Measurements from ENCODE around the gene ADCY10.

DNA sequence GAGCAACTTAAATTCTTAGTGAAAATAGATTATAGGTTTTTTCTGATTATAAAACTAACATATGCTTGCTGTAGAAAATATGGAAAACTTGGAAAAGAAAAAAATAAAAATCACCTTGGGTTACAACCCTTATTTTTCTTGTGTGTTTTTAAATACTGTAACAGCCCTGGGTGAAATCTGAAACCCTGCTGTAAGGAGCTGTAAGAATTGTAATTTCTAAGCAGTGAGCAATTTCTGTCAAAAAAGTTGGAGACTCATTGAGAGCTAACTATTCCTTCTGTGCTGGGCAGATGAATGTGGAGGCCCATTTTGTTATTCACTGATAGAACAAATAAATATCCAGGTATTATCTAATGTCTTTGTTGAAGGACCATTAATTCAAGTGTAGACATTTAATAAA is 42.6 kb downstream of the ADCY10 start:
- TF ChIP-seq, protein P1, sequence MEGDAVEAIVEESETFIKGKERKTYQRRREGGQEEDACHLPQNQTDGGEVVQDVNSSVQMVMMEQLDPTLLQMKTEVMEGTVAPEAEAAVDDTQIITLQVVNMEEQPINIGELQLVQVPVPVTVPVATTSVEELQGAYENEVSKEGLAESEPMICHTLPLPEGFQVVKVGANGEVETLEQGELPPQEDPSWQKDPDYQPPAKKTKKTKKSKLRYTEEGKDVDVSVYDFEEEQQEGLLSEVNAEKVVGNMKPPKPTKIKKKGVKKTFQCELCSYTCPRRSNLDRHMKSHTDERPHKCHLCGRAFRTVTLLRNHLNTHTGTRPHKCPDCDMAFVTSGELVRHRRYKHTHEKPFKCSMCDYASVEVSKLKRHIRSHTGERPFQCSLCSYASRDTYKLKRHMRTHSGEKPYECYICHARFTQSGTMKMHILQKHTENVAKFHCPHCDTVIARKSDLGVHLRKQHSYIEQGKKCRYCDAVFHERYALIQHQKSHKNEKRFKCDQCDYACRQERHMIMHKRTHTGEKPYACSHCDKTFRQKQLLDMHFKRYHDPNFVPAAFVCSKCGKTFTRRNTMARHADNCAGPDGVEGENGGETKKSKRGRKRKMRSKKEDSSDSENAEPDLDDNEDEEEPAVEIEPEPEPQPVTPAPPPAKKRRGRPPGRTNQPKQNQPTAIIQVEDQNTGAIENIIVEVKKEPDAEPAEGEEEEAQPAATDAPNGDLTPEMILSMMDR (IDR thresholded peaks at IDR 0.05; ENCODE audit: low read depth, low read length), result no peak
- no peak for TF ChIP-seq EZH2phosphoT487 (IDR thresholded peaks at IDR 0.05; ENCODE audit: low read depth)

Measured in OCI-LY3 (cell line).